Endodermal cell (in vitro differentiated cells): ENCODE data around the gene OR10AD1. TPM values are rescaled to one million over a fixed set of nuclear protein-coding genes. Genes with fewer than 3 reads are reported as not detected.

Experiments used
- DNase-seq: peaks from one replicate; pipeline ENCODE4 v3.0.0-alpha.2; 2017
- H3K27ac ChIP-seq: 2 replicates; pipeline ENCODE4 v1.5.1; 2013; ENCODE audit warnings: mild to moderate bottlenecking, low read depth, low read length, moderate library complexity
- H3K27me3 ChIP-seq: 2 replicates; pipeline ENCODE4 v1.6.1; 2013; ENCODE audit warnings: mild to moderate bottlenecking, low read length, moderate library complexity; ENCODE audit not compliant: insufficient read depth, control insufficient read depth, poor library complexity, severe bottlenecking
- H3K36me3 ChIP-seq: 2 replicates; pipeline ENCODE4 v1.7.0; 2013; ENCODE audit warnings: mild to moderate bottlenecking, low read length, moderate library complexity; ENCODE audit not compliant: control insufficient read depth, insufficient read depth
- H3K4me1 ChIP-seq: one replicate; pipeline ENCODE4 v1.7.0; 2013; ENCODE audit warnings: low read length; ENCODE audit not compliant: control insufficient read depth, insufficient read depth
- H3K4me3 ChIP-seq: 2 replicates; pipeline ENCODE4 v1.5.1; 2013; ENCODE audit warnings: mild to moderate bottlenecking, low read length, moderate library complexity
- H3K9ac ChIP-seq: 2 replicates; pipeline ENCODE4 v1.6.1; 2013; ENCODE audit warnings: mild to moderate bottlenecking, low read length, moderate library complexity; ENCODE audit not compliant: poor library complexity, severe bottlenecking; ENCODE audit errors: extremely low read depth
- H3K9me3 ChIP-seq: 2 replicates; pipeline ENCODE4 v1.6.1; 2013; ENCODE audit warnings: mild to moderate bottlenecking, low read length, moderate library complexity; ENCODE audit not compliant: control insufficient read depth
- H3K27ac Mint-ChIP-seq: 2 replicates; pipeline ENCODE4 v1.8.0; 2020; ENCODE audit warnings: mixed read lengths
- H3K27me3 Mint-ChIP-seq: 2 replicates; pipeline ENCODE4 v1.8.0; 2021; ENCODE audit warnings: mild to moderate bottlenecking, mixed read lengths; ENCODE audit not compliant: insufficient read depth
- H3K36me3 Mint-ChIP-seq: 2 replicates; pipeline ENCODE4 v1.8.0; 2020; ENCODE audit warnings: low read depth, mixed read lengths
- H3K4me1 Mint-ChIP-seq: 2 replicates; pipeline ENCODE4 v1.8.0; 2020; ENCODE audit warnings: mixed read lengths
- H3K4me3 Mint-ChIP-seq: 2 replicates; pipeline ENCODE4 v1.8.0; 2020; ENCODE audit warnings: mild to moderate bottlenecking, moderate library complexity, mixed read lengths
- H3K9me3 Mint-ChIP-seq: 2 replicates; pipeline ENCODE4 v1.8.0; 2020; ENCODE audit warnings: mild to moderate bottlenecking, mixed read lengths
- WGBS, 2 experiments: methylation state at CpG; one replicate each; pipeline versions ENCODE4 v1.1.5 to v1.1.7; 2013; ENCODE audit warnings: missing lambda C conversion rate in 2 of 2, mixed read lengths in 1 of 2; ENCODE audit not compliant: insufficient coverage in 1 of 2, insufficient read length in 1 of 2; 5-methylcytosine and 5-hydroxymethylcytosine counted together
- total RNA-seq, 2 donors: library from RNA; stranded (reverse); fragmentation: NEBNext Ultra II Directional in 1 of 2; extraction: Animal tissue kit (Norgen Biotek cat#: 25700) in 1 of 2; gene quantifications; 2 replicates in 1 of 2; 3 replicates in 1 of 2; pipeline ENCODE4 v1.2.1, GENCODE V29; 2021
- TF ChIP-seq, protein P1 (sequence below): fragments of 200-600 bp; sonication (generic); conservative IDR thresholded peaks from 2 replicates; pipeline ENCODE4 v1.5.0; 2021; ENCODE audit warnings: antibody characterized with exemption, mild to moderate bottlenecking

The OR10AD1 gene
- total RNA-seq, 2 donors from 2014 or later, result not detected

DNA sequence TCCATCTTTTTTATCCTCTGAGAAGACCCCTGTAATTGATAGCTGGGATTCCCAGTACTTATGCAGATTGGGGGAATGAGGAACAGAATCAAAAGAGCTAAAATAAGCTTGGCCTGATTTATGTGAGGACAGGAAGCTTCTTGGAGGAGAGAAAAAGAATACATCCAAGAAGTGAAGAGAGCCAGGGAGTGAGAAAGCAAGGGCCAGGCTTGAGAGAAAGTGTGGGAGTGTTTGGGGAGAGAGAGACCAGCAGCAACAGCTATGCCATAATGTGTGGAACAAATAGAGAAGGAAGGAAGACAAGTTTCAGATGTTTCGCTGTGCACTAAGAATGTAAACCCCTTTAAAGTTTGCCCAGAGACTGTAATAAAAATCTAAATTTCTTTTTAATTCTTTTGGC is 23.6 kb downstream of the OR10AD1 start:
- H3K4me3 Mint-ChIP-seq, result no peak overlapping the region
- H3K27me3 Mint-ChIP-seq, result peaks cover 85% of the 10 kb centered on the region
- H3K4me1 Mint-ChIP-seq, result peaks cover 9% of the 10 kb centered on the region
- TF ChIP-seq, protein P1, sequence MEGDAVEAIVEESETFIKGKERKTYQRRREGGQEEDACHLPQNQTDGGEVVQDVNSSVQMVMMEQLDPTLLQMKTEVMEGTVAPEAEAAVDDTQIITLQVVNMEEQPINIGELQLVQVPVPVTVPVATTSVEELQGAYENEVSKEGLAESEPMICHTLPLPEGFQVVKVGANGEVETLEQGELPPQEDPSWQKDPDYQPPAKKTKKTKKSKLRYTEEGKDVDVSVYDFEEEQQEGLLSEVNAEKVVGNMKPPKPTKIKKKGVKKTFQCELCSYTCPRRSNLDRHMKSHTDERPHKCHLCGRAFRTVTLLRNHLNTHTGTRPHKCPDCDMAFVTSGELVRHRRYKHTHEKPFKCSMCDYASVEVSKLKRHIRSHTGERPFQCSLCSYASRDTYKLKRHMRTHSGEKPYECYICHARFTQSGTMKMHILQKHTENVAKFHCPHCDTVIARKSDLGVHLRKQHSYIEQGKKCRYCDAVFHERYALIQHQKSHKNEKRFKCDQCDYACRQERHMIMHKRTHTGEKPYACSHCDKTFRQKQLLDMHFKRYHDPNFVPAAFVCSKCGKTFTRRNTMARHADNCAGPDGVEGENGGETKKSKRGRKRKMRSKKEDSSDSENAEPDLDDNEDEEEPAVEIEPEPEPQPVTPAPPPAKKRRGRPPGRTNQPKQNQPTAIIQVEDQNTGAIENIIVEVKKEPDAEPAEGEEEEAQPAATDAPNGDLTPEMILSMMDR, result no peak
- no peak for DNase-seq
- Histone ChIP-seq H3K4me1 (no peaks in the 10 kb centered on the region), H3K27ac (no peak overlapping the region), H3K27me3 (peaks cover 66% of the 10 kb centered on the region), H3K36me3 (no peaks in the 10 kb centered on the region), H3K9me3 (no peaks in the 10 kb centered on the region), H3K4me3 (no peak overlapping the region), H3K9ac (no peak overlapping the region)
- H3K36me3 Mint-ChIP-seq, result no peaks in the 10 kb centered on the region
- H3K27ac Mint-ChIP-seq, result no peak overlapping the region
- no peaks in the 10 kb centered on the region for H3K9me3 Mint-ChIP-seq
- WGBS, 2 experiments, result 95% methylated on average over 1 of the region's 1 CpG; no CpG with 5 or more reads in 1 of the 2 experiments

- Mint-ChIP-seq H3K9me3 (no peaks in the 10 kb centered on the region), H3K27me3 (peaks cover 72% of the 10 kb centered on the region), H3K27ac (no peak overlapping the region), H3K36me3 (no peaks in the 10 kb centered on the region), H3K4me3 (no peak overlapping the region), H3K4me1 (peaks cover 9% of the 10 kb centered on the region)
- no peaks in the 10 kb centered on the region for H3K36me3 ChIP-seq
- 81 to 90% methylated on average over 4 of the region's 4 CpGs for WGBS, 2 experiments
- H3K9me3 ChIP-seq, result no peaks in the 10 kb centered on the region
- H3K9ac ChIP-seq, result no peak overlapping the region
- no peaks in the 10 kb centered on the region for H3K4me1 ChIP-seq
- TF ChIP-seq, protein P1, result no peak
- H3K4me3 ChIP-seq, result no peak overlapping the region
- no peak for DNase-seq
- H3K27ac ChIP-seq, result no peak overlapping the region
- peaks cover 52% of the 10 kb centered on the region for H3K27me3 ChIP-seq
Measured at GRCh38 chr12:48177982-48178381, 25.1 kb downstream of the OR10AD1 start.

DNA sequence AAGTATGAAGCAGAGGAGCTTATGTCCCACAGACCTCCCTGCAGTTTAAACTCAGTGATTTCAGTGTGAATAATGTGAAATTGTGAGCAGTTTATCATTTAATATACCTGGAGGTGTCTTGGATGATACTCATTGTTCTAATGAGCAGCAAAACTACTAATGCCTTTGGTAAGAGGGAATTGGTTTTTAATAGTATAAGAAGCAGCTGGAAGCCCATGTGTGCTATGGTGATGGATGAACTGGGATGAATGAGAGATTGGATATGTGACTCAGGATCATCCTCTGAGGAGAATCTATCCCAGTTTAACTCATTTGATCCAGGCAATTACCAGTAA is 26.7 kb downstream of the OR10AD1 start:
- Mint-ChIP-seq H3K9me3 (no peaks in the 10 kb centered on the region), H3K27ac (no peak overlapping the region), H3K36me3 (no peaks in the 10 kb centered on the region), H3K4me3 (no peak overlapping the region), H3K4me1 (peaks cover 9% of the 10 kb centered on the region), H3K27me3 (peaks cover 64% of the 10 kb centered on the region)
- H3K9me3 ChIP-seq, result no peaks in the 10 kb centered on the region
- no peak overlapping the region for H3K4me3 ChIP-seq
- H3K27me3 ChIP-seq, result peaks cover 36% of the 10 kb centered on the region
- H3K9ac ChIP-seq, result no peak overlapping the region
- no peak overlapping the region for H3K27ac ChIP-seq
- no peaks in the 10 kb centered on the region for H3K36me3 ChIP-seq
- TF ChIP-seq, protein P1, result no peak
- no peaks in the 10 kb centered on the region for H3K4me1 ChIP-seq
- no peak for DNase-seq
